Caco-2 (cell line): Measurements from ENCODE around the gene EEF1A1. TPM values are rescaled to one million over a fixed set of nuclear protein-coding genes. Genes with fewer than 3 reads are reported as not detected.
"Not testable (repeated sequence)": the region's sequence is repeated elsewhere in the genome, so short reads cannot be mapped to it uniquely, and the experiment has no call there.

Experiments used
- BruUV-seq: library from RNA; stranded (reverse); fragments of 400-500 nt; replicated peaks from 2 replicates; lab custom pipeline; 2021; lab: Mats Ljungman, UMichigan
- CTCF ChIA-PET: fragments of 300-600 bp; sonication (Branson Sonifier 250); formaldehyde crosslinking; loops from one replicate; lab custom pipeline; 2022; ENCODE audit warnings: antibody characterized with exemption; lab: Charles Lee
- POLR2A ChIA-PET: fragments of 300-600 bp; sonication (Branson Sonifier 250); formaldehyde crosslinking; loops from one replicate; lab custom pipeline; 2022; ENCODE audit warnings: antibody characterized with exemption; lab: Charles Lee
- DNase-seq, 2 experiments: peaks; one replicate each; pipeline versions ENCODE4 v3.0.0 to v3.0.0-alpha.2; 2020 to 2022
- H3K27me3 ChIP-seq: replicated peaks from 2 replicates; pipeline ENCODE4 v1.6.0; 2011; ENCODE audit warnings: low read length; ENCODE audit not compliant: control insufficient read depth, insufficient read depth
- H3K36me3 ChIP-seq: 2 replicates; pipeline ENCODE4 v1.5.1; 2011; ENCODE audit warnings: low read length; ENCODE audit not compliant: control insufficient read depth, insufficient read depth
- H3K4me1 ChIP-seq: fragments of 250-450 bp; sonication (Bioruptor Pico); 2 replicates; pipeline ENCODE4 v1.5.1; 2020; ENCODE audit warnings: mild to moderate bottlenecking
- H3K4me3 ChIP-seq: 2 replicates; pipeline ENCODE4 v1.5.1; 2011; ENCODE audit warnings: low read depth, mild to moderate bottlenecking, control low read depth, low read length
- H3K9me3 ChIP-seq: fragments of 250-450 bp; sonication (Bioruptor Pico); 2 replicates; pipeline ENCODE4 v1.5.1; 2020; ENCODE audit warnings: mild to moderate bottlenecking, moderate library complexity
- H3K27ac Mint-ChIP-seq: one replicate; pipeline ENCODE4 v1.8.0; 2022; ENCODE audit warnings: mixed read lengths; ENCODE audit not compliant: unreplicated experiment
- H3K27me3 Mint-ChIP-seq: one replicate; pipeline ENCODE4 v1.8.0; 2022; ENCODE audit warnings: mixed read lengths; ENCODE audit not compliant: insufficient read depth, unreplicated experiment
- H3K36me3 Mint-ChIP-seq: one replicate; pipeline ENCODE4 v1.8.0; 2022; ENCODE audit warnings: mild to moderate bottlenecking, mixed read lengths; ENCODE audit not compliant: insufficient read depth, unreplicated experiment
- H3K4me1 Mint-ChIP-seq: one replicate; pipeline ENCODE4 v1.8.0; 2022; ENCODE audit warnings: low read depth, mixed read lengths; ENCODE audit not compliant: unreplicated experiment
- H3K4me3 Mint-ChIP-seq: one replicate; pipeline ENCODE4 v1.8.0; 2022; ENCODE audit warnings: mild to moderate bottlenecking, moderate library complexity, mixed read lengths; ENCODE audit not compliant: unreplicated experiment
- H3K9me3 Mint-ChIP-seq: one replicate; pipeline ENCODE4 v1.8.0; 2022; ENCODE audit warnings: mixed read lengths; ENCODE audit not compliant: unreplicated experiment
- intact Hi-C: fragments of 100-400 bp; cut with micrococcal nuclease; formaldehyde crosslinking; loops from one replicate; pipeline ENCODE4 v1.10.0; 2022; ENCODE audit not compliant: unreplicated experiment
- total RNA-seq: library from RNA; stranded (reverse); gene quantifications from 2 replicates; pipeline ENCODE4 v1.2.3, GENCODE V29; 2022
- TF ChIP-seq, protein P1 (sequence below), 2 experiments: fragments of 200-600 bp in 1 of 2; IDR thresholded peaks; 1 replicate in 1 of 2; 2 replicates in 1 of 2; pipeline versions ENCODE4 v1.5.1 to v1.8.0; 2011 to 2022; ENCODE audit warnings: antibody characterized with exemption in 1 of 2, control low read depth in 1 of 2, inconsistent platforms in 1 of 2, low read depth in 1 of 2, low read length in 1 of 2, mild to moderate bottlenecking in 1 of 2, moderate library complexity in 1 of 2; ENCODE audit not compliant: insufficient read depth in 1 of 2, severe bottlenecking in 1 of 2, unreplicated experiment in 1 of 2

EEF1A1 gene
- total RNA-seq, 1 experiment from 2014 or later, result 9,491 TPM

DNA sequence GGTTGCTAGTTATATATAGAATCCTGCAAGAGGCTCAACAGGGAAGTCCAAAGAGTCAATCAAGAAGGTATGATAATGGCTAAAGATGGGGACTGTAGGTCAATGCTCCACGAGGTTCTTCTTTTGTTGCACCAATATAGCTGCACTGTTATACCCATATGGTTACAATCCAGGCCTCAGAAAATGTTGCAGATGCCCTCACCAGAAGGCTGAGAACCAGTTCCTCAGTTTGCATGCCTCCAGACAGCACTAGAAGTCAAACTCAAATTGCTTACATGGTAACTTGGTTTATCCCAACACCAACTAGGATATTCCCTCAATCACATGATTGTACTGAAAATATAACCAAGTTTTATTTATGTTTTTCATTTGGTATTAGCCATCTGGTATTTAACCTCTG is 12.1 kb downstream of the EEF1A1 start:
- Mint-ChIP-seq H3K27me3 (no peaks in the 10 kb centered on the region), H3K27ac (no peak overlapping the region), H3K4me3 (no peak overlapping the region), H3K36me3 (peaks cover 68% of the 10 kb centered on the region), H3K9me3 (no peaks in the 10 kb centered on the region), H3K4me1 (peaks cover 5% of the 10 kb centered on the region)
- POLR2A ChIA-PET, result no interaction called here
- H3K4me3 ChIP-seq, result no peak overlapping the region
- CTCF ChIA-PET, result no interaction called here
- H3K4me1 ChIP-seq, result no peaks in the 10 kb centered on the region
- intact Hi-C loops, result no loop called here
- no peaks in the 10 kb centered on the region for H3K36me3 ChIP-seq
- DNase-seq, result no peak
- no TSS peak for BruUV-seq
- TF ChIP-seq, protein P1, sequence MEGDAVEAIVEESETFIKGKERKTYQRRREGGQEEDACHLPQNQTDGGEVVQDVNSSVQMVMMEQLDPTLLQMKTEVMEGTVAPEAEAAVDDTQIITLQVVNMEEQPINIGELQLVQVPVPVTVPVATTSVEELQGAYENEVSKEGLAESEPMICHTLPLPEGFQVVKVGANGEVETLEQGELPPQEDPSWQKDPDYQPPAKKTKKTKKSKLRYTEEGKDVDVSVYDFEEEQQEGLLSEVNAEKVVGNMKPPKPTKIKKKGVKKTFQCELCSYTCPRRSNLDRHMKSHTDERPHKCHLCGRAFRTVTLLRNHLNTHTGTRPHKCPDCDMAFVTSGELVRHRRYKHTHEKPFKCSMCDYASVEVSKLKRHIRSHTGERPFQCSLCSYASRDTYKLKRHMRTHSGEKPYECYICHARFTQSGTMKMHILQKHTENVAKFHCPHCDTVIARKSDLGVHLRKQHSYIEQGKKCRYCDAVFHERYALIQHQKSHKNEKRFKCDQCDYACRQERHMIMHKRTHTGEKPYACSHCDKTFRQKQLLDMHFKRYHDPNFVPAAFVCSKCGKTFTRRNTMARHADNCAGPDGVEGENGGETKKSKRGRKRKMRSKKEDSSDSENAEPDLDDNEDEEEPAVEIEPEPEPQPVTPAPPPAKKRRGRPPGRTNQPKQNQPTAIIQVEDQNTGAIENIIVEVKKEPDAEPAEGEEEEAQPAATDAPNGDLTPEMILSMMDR (IDR thresholded peaks at IDR 0.05; ENCODE audit: insufficient read depth in 1 of 2, low read depth in 1 of 2, low read length in 1 of 2, severe bottlenecking in 1 of 2, unreplicated experiment in 1 of 2), result no peak
- H3K9me3 ChIP-seq, result peaks cover 3% of the 10 kb centered on the region; the same call in 1 of the 2 replicates
- H3K27me3 ChIP-seq, result no peaks in the 10 kb centered on the region

DNA sequence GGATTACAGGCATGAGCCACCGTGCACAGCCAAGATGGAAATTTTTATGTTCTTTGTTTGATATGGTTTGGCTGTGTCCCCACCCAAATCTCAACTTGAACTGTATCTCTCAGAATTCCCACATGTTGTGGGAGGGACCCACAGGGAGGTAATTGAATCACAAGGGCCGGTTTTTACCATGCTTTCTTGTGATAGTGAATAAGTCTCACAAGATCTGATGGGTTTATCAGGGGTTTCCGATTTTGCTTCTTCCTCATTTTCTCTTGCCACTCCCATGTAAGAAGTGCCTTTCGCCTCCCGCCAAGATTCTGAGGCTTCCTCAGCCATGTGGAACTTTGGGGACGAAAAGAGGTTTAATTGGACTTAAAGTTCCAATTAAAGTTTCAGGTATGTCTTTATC is 14.6 kb downstream of the EEF1A1 start:
- Mint-ChIP-seq H3K4me1 (peaks cover 5% of the 10 kb centered on the region), H3K9me3 (no peaks in the 10 kb centered on the region), H3K36me3 (peaks cover 58% of the 10 kb centered on the region), H3K4me3 (no peak overlapping the region), H3K27me3 (no peaks in the 10 kb centered on the region), H3K27ac (no peak overlapping the region)
- DNase-seq, result no peak
- CTCF ChIA-PET, result no interaction called here
- intact Hi-C loops, result no loop called here
- Histone ChIP-seq H3K4me1 (no peaks in the 10 kb centered on the region), H3K9me3 (peaks cover 3% of the 10 kb centered on the region; the same call in 1 of the 2 replicates), H3K27me3 (no peaks in the 10 kb centered on the region), H3K4me3 (no peak overlapping the region), H3K36me3 (no peaks in the 10 kb centered on the region)
- POLR2A ChIA-PET, result no interaction called here
- TF ChIP-seq, protein P1 (IDR thresholded peaks at IDR 0.05; ENCODE audit: insufficient read depth in 1 of 2, low read depth in 1 of 2, low read length in 1 of 2, severe bottlenecking in 1 of 2, unreplicated experiment in 1 of 2), result no peak
- BruUV-seq, result no TSS peak

DNA sequence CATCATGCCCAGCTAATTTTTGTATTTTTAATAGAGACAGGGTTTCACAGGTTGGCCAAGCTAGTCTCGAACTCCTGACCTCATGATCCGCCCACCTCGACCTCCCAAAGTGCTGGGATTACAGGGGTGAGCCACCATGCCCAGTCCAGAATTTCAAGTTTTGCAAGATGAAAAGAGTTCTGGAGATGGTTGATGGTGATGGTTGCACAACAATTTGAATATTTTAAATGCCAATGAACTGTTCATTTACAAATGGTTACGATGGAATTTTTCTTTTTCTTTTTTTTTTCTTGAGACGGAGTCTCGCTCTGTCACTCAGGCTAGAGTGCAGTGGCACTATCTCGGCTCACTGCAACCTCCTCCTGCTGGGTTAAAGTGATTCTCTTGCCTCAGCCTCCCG is 15.1 kb downstream of the EEF1A1 start:
- H3K27ac Mint-ChIP-seq, H3K36me3 ChIP-seq, POLR2A ChIA-PET, H3K27me3 ChIP-seq, H3K27me3 Mint-ChIP-seq, CTCF ChIA-PET, H3K4me1 Mint-ChIP-seq, H3K4me3 Mint-ChIP-seq, intact Hi-C loops, BruUV-seq, H3K4me3 ChIP-seq, H3K9me3 Mint-ChIP-seq, H3K9me3 ChIP-seq, H3K4me1 ChIP-seq: not testable (repeated sequence)
- peaks cover 52% of the 10 kb centered on the region for H3K36me3 Mint-ChIP-seq
- DNase-seq, result peak in 1 of 2 experiments; percentile 64

- intact Hi-C loops, result no loop called here
Measured at GRCh38 chr6:73505142-73505541, 15.7 kb downstream of the EEF1A1 start.

More at GRCh38 chr6:73505142-73505541, 15.7 kb downstream of the EEF1A1 start:
- ChIA-PET POLR2A (no interaction called here), CTCF (no interaction called here)
- no peak overlapping the region for H3K4me3 ChIP-seq
- no peaks in the 10 kb centered on the region for H3K9me3 Mint-ChIP-seq
- no peak overlapping the region for H3K27ac Mint-ChIP-seq
- peaks cover 54% of the 10 kb centered on the region for H3K36me3 Mint-ChIP-seq
- H3K4me1 Mint-ChIP-seq, result peaks cover 5% of the 10 kb centered on the region
- H3K4me1 ChIP-seq, result no peaks in the 10 kb centered on the region
- no peak overlapping the region for H3K4me3 Mint-ChIP-seq
- H3K27me3 ChIP-seq, result no peaks in the 10 kb centered on the region
- no peak for DNase-seq
- TF ChIP-seq, protein P1 (IDR thresholded peaks at IDR 0.05; ENCODE audit: insufficient read depth in 1 of 2, low read depth in 1 of 2, low read length in 1 of 2, severe bottlenecking in 1 of 2, unreplicated experiment in 1 of 2), result no peak
- no peaks in the 10 kb centered on the region for H3K36me3 ChIP-seq
- BruUV-seq, result no TSS peak
- peaks cover 3% of the 10 kb centered on the region; the same call in 1 of the 2 replicates for H3K9me3 ChIP-seq
- H3K27me3 Mint-ChIP-seq, result no peaks in the 10 kb centered on the region
